Glutamatergic neuron (in vitro differentiated cells): Measurements from ENCODE around the gene CCDC51. TPM values are rescaled to one million over a fixed set of nuclear protein-coding genes. Genes with fewer than 3 reads are reported as not detected.

Experiments used
- DNase-seq: peaks from one replicate; pipeline ENCODE4 v3.0.0; 2022
- H3K27ac Mint-ChIP-seq: one replicate; pipeline ENCODE4 v1.8.0; 2020; ENCODE audit warnings: mild to moderate bottlenecking, mixed read lengths, inconsistent platforms; ENCODE audit not compliant: unreplicated experiment
- H3K27me3 Mint-ChIP-seq: one replicate; pipeline ENCODE4 v1.8.0; 2020; ENCODE audit warnings: mild to moderate bottlenecking, moderate library complexity, mixed read lengths, inconsistent platforms; ENCODE audit not compliant: unreplicated experiment
- H3K36me3 Mint-ChIP-seq: one replicate; pipeline ENCODE4 v1.8.0; 2020; ENCODE audit warnings: mild to moderate bottlenecking, mixed read lengths, inconsistent platforms; ENCODE audit not compliant: unreplicated experiment
- H3K4me1 Mint-ChIP-seq: one replicate; pipeline ENCODE4 v1.8.0; 2020; ENCODE audit warnings: mild to moderate bottlenecking, low read depth, mixed read lengths, inconsistent platforms; ENCODE audit not compliant: unreplicated experiment
- H3K4me3 Mint-ChIP-seq: one replicate; pipeline ENCODE4 v1.8.0; 2020; ENCODE audit warnings: mild to moderate bottlenecking, mixed read lengths, inconsistent platforms; ENCODE audit not compliant: unreplicated experiment
- H3K9me3 Mint-ChIP-seq: one replicate; pipeline ENCODE4 v1.8.0; 2020; ENCODE audit warnings: mild to moderate bottlenecking, moderate library complexity, mixed read lengths, inconsistent platforms; ENCODE audit not compliant: unreplicated experiment
- total RNA-seq: library from RNA; stranded (reverse); fragmentation: NEBNext Ultra II Directional; extraction: Animal tissue kit (Norgen Biotek cat#: 25700); gene quantifications from one replicate; pipeline ENCODE4 v1.2.1, GENCODE V29; 2021; ENCODE audit not compliant: unreplicated experiment
- TF ChIP-seq, protein P1 (sequence below): fragments of 200-600 bp; sonication (generic); IDR thresholded peaks from one replicate; pipeline ENCODE4 v1.5.0; 2021; ENCODE audit not compliant: partially characterized antibody, unreplicated experiment

Gene CCDC51
- total RNA-seq, 1 donor from 2014 or later: 15.3 TPM

DNA sequence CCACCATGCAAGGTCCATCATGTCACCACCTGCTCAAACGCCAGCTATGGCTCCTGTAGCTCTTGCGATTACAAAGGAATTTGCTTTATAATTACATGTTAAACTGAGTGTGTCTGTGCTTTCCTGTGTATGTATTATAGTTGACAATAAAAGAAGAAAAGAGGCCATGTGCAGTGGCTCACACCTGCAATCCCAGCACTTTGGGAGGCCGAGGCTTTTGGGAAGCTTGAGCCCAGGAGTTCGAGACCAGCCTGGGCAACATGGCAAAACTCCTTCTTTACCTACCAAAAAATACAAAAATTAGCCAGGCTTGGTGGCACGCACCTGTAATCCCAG lies 33.7 kb upstream of the CCDC51 start:
- Mint-ChIP-seq H3K9me3 (peaks cover 2% of the 10 kb centered on the region), H3K27ac (peak overlapping the region; percentile 100), H3K4me1 (peaks cover 23% of the 10 kb centered on the region), H3K4me3 (peak overlapping the region; percentile 99), H3K36me3 (peaks cover 5% of the 10 kb centered on the region), H3K27me3 (peaks cover 9% of the 10 kb centered on the region)
- DNase-seq: no peak
- TF ChIP-seq, protein P1, sequence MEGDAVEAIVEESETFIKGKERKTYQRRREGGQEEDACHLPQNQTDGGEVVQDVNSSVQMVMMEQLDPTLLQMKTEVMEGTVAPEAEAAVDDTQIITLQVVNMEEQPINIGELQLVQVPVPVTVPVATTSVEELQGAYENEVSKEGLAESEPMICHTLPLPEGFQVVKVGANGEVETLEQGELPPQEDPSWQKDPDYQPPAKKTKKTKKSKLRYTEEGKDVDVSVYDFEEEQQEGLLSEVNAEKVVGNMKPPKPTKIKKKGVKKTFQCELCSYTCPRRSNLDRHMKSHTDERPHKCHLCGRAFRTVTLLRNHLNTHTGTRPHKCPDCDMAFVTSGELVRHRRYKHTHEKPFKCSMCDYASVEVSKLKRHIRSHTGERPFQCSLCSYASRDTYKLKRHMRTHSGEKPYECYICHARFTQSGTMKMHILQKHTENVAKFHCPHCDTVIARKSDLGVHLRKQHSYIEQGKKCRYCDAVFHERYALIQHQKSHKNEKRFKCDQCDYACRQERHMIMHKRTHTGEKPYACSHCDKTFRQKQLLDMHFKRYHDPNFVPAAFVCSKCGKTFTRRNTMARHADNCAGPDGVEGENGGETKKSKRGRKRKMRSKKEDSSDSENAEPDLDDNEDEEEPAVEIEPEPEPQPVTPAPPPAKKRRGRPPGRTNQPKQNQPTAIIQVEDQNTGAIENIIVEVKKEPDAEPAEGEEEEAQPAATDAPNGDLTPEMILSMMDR: no peak

DNA sequence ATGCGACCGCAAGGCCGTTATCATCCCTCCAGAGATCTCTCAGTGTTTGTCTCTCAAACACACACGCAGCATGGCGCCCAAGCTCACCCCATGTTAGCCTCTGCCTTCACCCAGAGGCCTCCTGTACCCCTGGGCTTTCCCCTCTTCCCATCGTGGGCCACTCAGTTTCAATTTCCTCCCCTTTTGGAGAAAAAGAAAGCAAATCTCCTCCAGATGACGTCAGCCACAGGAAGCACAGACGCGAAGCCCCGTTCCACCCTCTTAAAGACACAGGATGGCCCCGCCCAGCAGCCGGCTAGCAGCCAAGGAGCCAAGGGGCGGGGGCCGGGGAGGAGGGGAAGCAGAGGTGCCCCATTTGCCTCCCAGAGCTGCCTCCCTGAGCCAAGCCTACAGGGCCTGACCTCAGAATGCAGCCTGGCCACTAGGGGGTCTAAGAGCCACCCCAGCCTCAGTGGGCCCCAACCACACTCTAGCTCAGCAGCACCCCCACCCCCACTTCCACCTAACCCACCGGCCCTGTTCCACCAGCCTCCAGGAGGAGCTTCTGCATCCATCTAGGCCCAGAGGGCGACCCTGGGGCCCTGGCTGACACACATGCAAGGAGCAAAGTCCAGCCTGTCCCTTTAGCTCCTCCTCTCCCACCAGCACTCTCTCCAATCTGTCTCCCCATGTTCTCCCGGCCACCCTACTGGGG lies 33.2 kb upstream of the CCDC51 start:
- H3K27ac Mint-ChIP-seq: peak overlapping the region; percentile 100
- TF ChIP-seq, protein P1: peak; percentile 78
- H3K27me3 Mint-ChIP-seq: peaks cover 10% of the 10 kb centered on the region
- H3K36me3 Mint-ChIP-seq: peaks cover 6% of the 10 kb centered on the region
- H3K4me3 Mint-ChIP-seq: peak overlapping the region; percentile 99
- peaks cover 2% of the 10 kb centered on the region for H3K9me3 Mint-ChIP-seq
- H3K4me1 Mint-ChIP-seq: peaks cover 25% of the 10 kb centered on the region
- peak; percentile 96 for DNase-seq

DNA sequence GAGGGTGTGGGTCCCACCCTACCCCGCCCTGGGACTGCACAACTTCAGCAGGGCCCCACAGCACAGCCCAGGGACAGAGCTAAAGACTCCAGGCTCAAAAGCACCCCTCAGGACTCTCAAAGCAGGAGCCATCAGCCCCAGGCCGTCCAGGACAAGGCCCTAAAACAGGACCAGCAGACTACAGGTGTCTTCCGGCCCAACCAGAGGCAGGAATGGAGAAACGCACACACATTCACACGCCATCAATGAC lies 32.7 kb upstream of the CCDC51 start:
- peaks cover 6% of the 10 kb centered on the region for H3K9me3 Mint-ChIP-seq
- peak overlapping the region; percentile 99 for H3K4me3 Mint-ChIP-seq
- DNase-seq: no peak
- TF ChIP-seq, protein P1: no peak
- H3K27me3 Mint-ChIP-seq: peaks cover 10% of the 10 kb centered on the region
- peaks cover 29% of the 10 kb centered on the region for H3K4me1 Mint-ChIP-seq
- H3K27ac Mint-ChIP-seq: peak overlapping the region; percentile 100
- peaks cover 11% of the 10 kb centered on the region for H3K36me3 Mint-ChIP-seq

DNA sequence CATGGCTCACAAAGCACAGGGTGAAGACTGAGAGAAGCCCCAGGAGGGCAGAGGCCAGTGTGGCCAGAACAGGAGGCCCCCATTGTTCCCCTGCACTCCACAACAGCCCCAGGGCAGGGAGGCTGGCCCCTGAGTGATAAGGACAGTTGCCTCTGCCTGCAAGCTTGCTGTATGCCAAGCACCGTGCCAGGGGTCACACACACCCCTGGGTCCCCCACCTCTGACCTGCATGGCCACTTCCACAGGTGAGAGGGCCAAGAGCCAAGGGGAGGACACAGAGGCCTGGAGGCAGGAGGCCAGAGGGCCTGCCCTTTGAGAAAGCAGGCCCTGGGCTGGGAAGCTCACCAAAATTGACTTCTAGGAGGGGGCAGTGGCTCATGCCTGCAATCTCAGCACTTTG lies 30.4 kb upstream of the CCDC51 start:
- H3K4me1 Mint-ChIP-seq: peaks cover 37% of the 10 kb centered on the region
- TF ChIP-seq, protein P1: no peak
- H3K27ac Mint-ChIP-seq: no peak overlapping the region
- peaks cover 12% of the 10 kb centered on the region for H3K9me3 Mint-ChIP-seq
- H3K4me3 Mint-ChIP-seq: peak overlapping the region; percentile 65
- peaks cover 17% of the 10 kb centered on the region for H3K27me3 Mint-ChIP-seq
- no peak for DNase-seq
- H3K36me3 Mint-ChIP-seq: peaks cover 12% of the 10 kb centered on the region

DNA sequence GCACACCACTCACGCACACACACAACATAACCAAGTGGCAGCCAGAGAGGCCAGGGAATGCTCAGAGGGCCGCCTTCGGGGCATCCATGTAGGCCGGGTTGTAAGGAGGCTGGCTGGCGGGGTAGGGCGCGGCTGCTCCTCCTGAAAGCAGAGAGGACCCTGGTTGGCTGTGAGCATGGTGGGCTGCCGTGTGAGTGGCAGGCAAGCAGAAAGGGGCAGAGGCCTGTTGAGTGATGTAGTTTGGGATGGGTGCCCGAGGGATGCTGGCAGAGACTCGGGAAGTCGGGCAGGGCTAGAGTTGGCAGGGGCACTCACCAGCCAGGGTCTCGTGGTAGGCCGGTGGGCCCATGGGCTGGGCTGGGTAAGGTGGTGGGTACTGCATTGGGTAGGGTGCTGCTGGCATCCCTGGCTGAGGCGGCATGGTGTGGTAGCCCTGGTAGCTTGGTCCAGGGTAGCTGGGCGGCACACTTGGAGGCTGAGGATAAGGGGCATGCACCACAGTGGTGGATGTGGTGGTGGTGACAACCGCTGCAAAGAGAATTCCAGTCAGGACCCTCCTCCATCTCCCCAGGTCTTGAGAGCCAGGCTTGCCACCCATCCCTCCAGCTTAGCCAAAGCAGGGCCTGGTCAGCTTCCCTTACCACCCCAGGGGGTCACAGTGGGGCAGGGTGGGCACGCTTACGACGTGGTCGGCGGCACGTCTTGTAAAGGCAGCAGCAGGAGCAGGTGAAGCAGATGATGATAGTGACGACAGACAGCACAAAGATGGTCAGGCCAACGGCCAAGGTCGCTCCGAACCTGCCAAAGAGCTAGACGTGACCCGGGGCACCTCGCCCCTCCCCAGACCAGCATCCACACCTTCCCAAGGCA lies 29.4 kb upstream of the CCDC51 start:
- peaks cover 12% of the 10 kb centered on the region for H3K9me3 Mint-ChIP-seq

More for the DNA sequence above, 29.4 kb upstream of the CCDC51 start:
- peaks cover 36% of the 10 kb centered on the region for H3K4me1 Mint-ChIP-seq
- H3K36me3 Mint-ChIP-seq: peaks cover 12% of the 10 kb centered on the region
- peak overlapping the region; percentile 70 for H3K4me3 Mint-ChIP-seq
- H3K27ac Mint-ChIP-seq: peak overlapping the region; percentile 64
- no peak for DNase-seq
- peaks cover 14% of the 10 kb centered on the region for H3K27me3 Mint-ChIP-seq
- TF ChIP-seq, protein P1: no peak
